Common myeloid progenitor, CD34-positive (primary cell): ENCODE data around the gene OR52K1.
"Not testable (repeated sequence)": the region's sequence is repeated elsewhere in the genome, so short reads cannot be mapped to it uniquely, and the experiment has no call there.

Experiments
- CTCF ChIA-PET: fragments of 350-600 bp; sonication (Branson Sonifier 250); formaldehyde crosslinking; loops from one replicate; lab custom pipeline; 2021; ENCODE audit warnings: antibody characterized with exemption; lab: Charles Lee
- POLR2A ChIA-PET: fragments of 350-600 bp; sonication (Branson Sonifier 250); formaldehyde crosslinking; loops from one replicate; lab custom pipeline; 2021; ENCODE audit warnings: antibody characterized with exemption; lab: Charles Lee
- DNase-seq, 3 donors: peaks; one replicate each; pipeline versions ENCODE4 v3.0.0 to v3.0.0-alpha.2; 2013
- H3K27ac ChIP-seq, 2 experiments: 1 replicate in 1 of 2; 2 replicates in 1 of 2; pipeline ENCODE4 v1.7.0; 2013; ENCODE audit warnings: inconsistent platforms in 2 of 2, low read length in 2 of 2, mild to moderate bottlenecking in 2 of 2, low read depth in 1 of 2, moderate library complexity in 1 of 2; ENCODE audit not compliant: severe bottlenecking in 2 of 2, insufficient read depth in 1 of 2, poor library complexity in 1 of 2
- H3K27me3 ChIP-seq, 5 experiments: replicated peaks in 2 of 5; 1 replicate in 3 of 5; 2 replicates in 2 of 5; pipeline versions ENCODE4 v1.6.1 to v1.7.0; 2013; ENCODE audit warnings: low read length in 4 of 5, mild to moderate bottlenecking in 2 of 5, moderate library complexity in 2 of 5, inconsistent platforms in 1 of 5; ENCODE audit not compliant: insufficient read depth in 5 of 5, control insufficient read depth in 4 of 5
- H3K36me3 ChIP-seq, 4 experiments: 1 replicate in 2 of 4; 2 replicates in 2 of 4; pipeline versions ENCODE4 v1.6.1 to v1.7.0; 2013; ENCODE audit warnings: low read length in 3 of 4, control low read depth in 1 of 4, mild to moderate bottlenecking in 1 of 4; ENCODE audit not compliant: control insufficient read depth in 4 of 4, insufficient read depth in 4 of 4
- H3K4me1 ChIP-seq, 4 experiments: 1 replicate in 3 of 4; 2 replicates in 1 of 4; pipeline versions ENCODE4 v1.6.1 to v1.7.1; 2013; ENCODE audit warnings: low read length in 3 of 4, mild to moderate bottlenecking in 3 of 4, control low read depth in 1 of 4, inconsistent platforms in 1 of 4, moderate library complexity in 1 of 4; ENCODE audit not compliant: control insufficient read depth in 4 of 4, insufficient read depth in 4 of 4; ENCODE audit errors: control extremely low read depth in 1 of 4
- H3K4me3 ChIP-seq, 7 experiments: 1 replicate in 4 of 7; 2 replicates in 3 of 7; pipeline versions ENCODE4 v1.5.1 to v1.7.0; 2013; ENCODE audit warnings: mild to moderate bottlenecking in 7 of 7, low read length in 6 of 7, moderate library complexity in 6 of 7, inconsistent platforms in 2 of 7, low read depth in 2 of 7, control low read depth in 1 of 7; ENCODE audit not compliant: insufficient read depth in 4 of 7, control insufficient read depth in 1 of 7; ENCODE audit errors: extremely low read depth in 1 of 7
- H3K9me3 ChIP-seq, 5 experiments: 1 replicate in 4 of 5; 2 replicates in 1 of 5; pipeline versions ENCODE4 v1.6.1 to v1.7.1; 2013; ENCODE audit warnings: low read length in 4 of 5, mild to moderate bottlenecking in 2 of 5, inconsistent platforms in 1 of 5, low read depth in 1 of 5, moderate library complexity in 1 of 5; ENCODE audit not compliant: control insufficient read depth in 4 of 5, insufficient read depth in 2 of 5; ENCODE audit errors: control extremely low read depth in 1 of 5
- WGBS: methylation state at CpG from one replicate; pipeline ENCODE4 v1.1.5; 2013; ENCODE audit not compliant: insufficient coverage; 5-methylcytosine and 5-hydroxymethylcytosine counted together

The OR52K1 gene

GRCh38 chr11:4484310-4484709, 1.9 kb downstream of the OR52K1 start:
- no peaks in the 10 kb centered on the region for H3K36me3 ChIP-seq
- POLR2A ChIA-PET, result no interaction called here
- no peaks in the 10 kb centered on the region for H3K9me3 ChIP-seq
- peaks cover 0 to 10% (median 0%) of the 10 kb centered on the region in 5 experiments for H3K27me3 ChIP-seq
- no peak overlapping the region for H3K4me3 ChIP-seq
- CTCF ChIA-PET, result no interaction called here
- H3K4me1 ChIP-seq, result peaks cover 0 to 3% (median 0%) of the 10 kb centered on the region in 4 experiments
- 86% methylated on average over 3 of the region's 4 CpGs for WGBS
- H3K27ac ChIP-seq, result no peak overlapping the region
- no peak for DNase-seq

DNA sequence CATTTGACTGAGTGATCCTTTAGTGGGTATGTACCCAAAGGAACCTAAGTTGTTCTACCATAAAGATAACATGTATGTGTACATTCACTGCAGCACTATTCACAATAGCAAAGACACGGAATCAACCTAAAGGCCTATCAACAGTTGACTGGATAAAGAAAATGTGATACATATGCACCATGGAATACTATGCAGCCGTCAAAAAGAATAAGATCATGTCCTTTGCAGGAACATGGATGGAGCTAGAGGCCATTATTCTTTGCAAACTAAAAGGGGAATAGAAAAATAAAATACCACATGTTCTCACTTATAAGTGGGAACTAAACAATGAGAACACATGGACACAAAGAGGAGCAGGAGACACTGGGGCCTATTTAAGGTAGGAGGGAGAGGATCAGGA, 9.0 kb downstream of the OR52K1 start:
- H3K36me3 ChIP-seq, H3K27me3 ChIP-seq, H3K4me1 ChIP-seq, DNase-seq, H3K4me3 ChIP-seq, H3K27ac ChIP-seq, H3K9me3 ChIP-seq, POLR2A ChIA-PET: not testable (repeated sequence)
- WGBS, result 80% methylated on average over 1 of the region's 2 CpGs
- CTCF ChIA-PET, result interaction anchor here (2.4 to 5.5 kb wide), 3 partner anchors 9 to 308 kb away, joined by 13 to 62 read pairs (median 40); partner anchors contain the start of gene OR52K1

DNA sequence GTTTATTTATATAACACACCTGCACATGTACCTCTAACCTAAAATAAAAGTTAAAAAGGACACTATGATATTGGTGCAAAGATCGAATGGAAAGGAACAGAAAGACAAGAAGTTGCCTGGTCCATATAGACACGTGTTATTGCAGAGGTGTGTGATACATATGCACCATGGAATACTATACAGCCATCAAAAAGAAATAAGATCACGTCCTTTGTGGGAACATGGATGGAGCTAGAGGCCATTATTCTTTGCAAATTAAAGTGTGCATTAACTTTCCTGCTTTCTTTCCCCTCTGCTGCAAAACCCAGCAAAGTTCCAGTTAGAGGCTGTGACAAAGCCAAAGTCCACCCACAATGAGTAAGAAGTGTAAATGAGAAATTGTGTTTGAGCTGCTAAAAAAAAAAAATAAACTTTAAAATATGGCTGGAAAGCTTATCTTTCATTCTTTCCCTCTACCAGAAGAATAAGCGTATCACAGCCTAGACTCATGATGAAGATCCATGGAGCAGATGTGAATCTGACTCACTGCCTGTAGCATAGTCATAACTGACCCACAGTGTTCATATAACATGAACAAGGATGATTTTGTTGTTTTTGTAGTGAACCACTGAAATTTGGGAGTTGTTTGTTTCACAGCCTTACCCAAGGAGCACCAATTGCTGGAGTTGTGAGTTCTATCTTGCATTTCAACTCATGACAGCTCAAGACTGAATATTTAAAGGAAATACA, 9.6 kb downstream of the OR52K1 start:
- Histone ChIP-seq H3K27ac (no peak overlapping the region), H3K36me3 (no peaks in the 10 kb centered on the region), H3K27me3 (peaks cover 0 to 12% (median 2%) of the 10 kb centered on the region in 5 experiments), H3K4me3 (no peak overlapping the region), H3K9me3 (no peaks in the 10 kb centered on the region), H3K4me1 (no peaks in the 10 kb centered on the region)
- DNase-seq, result no peak
- POLR2A ChIA-PET, result no interaction called here
- CTCF ChIA-PET, result interaction anchor here (1.4 to 5.5 kb wide), 6 partner anchors 10 to 312 kb away, joined by 5 to 62 read pairs (median 10); partner anchors contain the start of gene OR52K1
- no CpG with 5 or more reads among the region's 4 CpGs for WGBS

GRCh38 chr11:4493480-4493818, 11.0 kb downstream of the OR52K1 start:
- POLR2A ChIA-PET, result no interaction called here
- Histone ChIP-seq H3K9me3 (no peaks in the 10 kb centered on the region), H3K4me1 (no peaks in the 10 kb centered on the region), H3K27ac (no peak overlapping the region), H3K36me3 (no peaks in the 10 kb centered on the region), H3K4me3 (no peak overlapping the region), H3K27me3 (peaks cover 0 to 12% (median 3%) of the 10 kb centered on the region in 5 experiments)
- WGBS, result 67% methylated on average over 1 of the region's 5 CpGs
- CTCF ChIA-PET, result interaction anchor here (0.7 to 5.5 kb wide), 12 partner anchors 9 to 314 kb away, joined by 3 to 62 read pairs (median 5); partner anchors contain the start of gene OR52K1
- no peak for DNase-seq

- Histone ChIP-seq H3K4me3 (no peak overlapping the region), H3K27ac (no peak overlapping the region), H3K36me3 (no peaks in the 10 kb centered on the region), H3K9me3 (no peaks in the 10 kb centered on the region), H3K27me3 (peaks cover 0 to 8% (median 3%) of the 10 kb centered on the region in 5 experiments), H3K4me1 (no peaks in the 10 kb centered on the region)
- ChIA-PET POLR2A (no interaction called here), CTCF (interaction anchor here (1.1 to 5.5 kb wide), 2 partner anchors 312 to 313 kb away, joined by 3 to 40 read pairs; no protein-coding TSS in a partner anchor)
- no peak for DNase-seq
- WGBS, result 88% methylated on average over 4 of the region's 7 CpGs
Observed at GRCh38 chr11:4495487-4495886, 13.0 kb downstream of the OR52K1 start.

GRCh38 chr11:4495986-4496385, 13.5 kb downstream of the OR52K1 start:
- Histone ChIP-seq H3K4me1 (no peaks in the 10 kb centered on the region), H3K36me3 (no peaks in the 10 kb centered on the region), H3K4me3 (no peak overlapping the region), H3K27me3 (peaks cover 0 to 8% (median 3%) of the 10 kb centered on the region in 5 experiments), H3K9me3 (no peaks in the 10 kb centered on the region), H3K27ac (no peak overlapping the region)
- no peak for DNase-seq
- WGBS, result 89% methylated on average over 6 of the region's 6 CpGs
- ChIA-PET POLR2A (no interaction called here), CTCF (interaction anchor here (1.0 to 1.1 kb wide), 2 partner anchors 309 to 313 kb away, joined by 3 read pairs; no protein-coding TSS in a partner anchor)

- Histone ChIP-seq H3K27me3 (peaks cover 0 to 8% (median 3%) of the 10 kb centered on the region in 5 experiments), H3K4me1 (no peaks in the 10 kb centered on the region), H3K27ac (no peak overlapping the region), H3K4me3 (no peak overlapping the region), H3K9me3 (no peaks in the 10 kb centered on the region), H3K36me3 (no peaks in the 10 kb centered on the region)
- POLR2A ChIA-PET, result no interaction called here
- CTCF ChIA-PET, result interaction anchor here (1.0 to 1.1 kb wide), 2 partner anchors 309 to 314 kb away, joined by 3 read pairs; no protein-coding TSS in a partner anchor
- no peak for DNase-seq
- WGBS, result 96% methylated on average over 15 of the region's 15 CpGs
Observed at GRCh38 chr11:4496557-4497248, 14.3 kb downstream of the OR52K1 start.
